PFSK-1 (cell line): ENCODE measurements around the gene SCNN1B.

ENCODE experiments used
- FOXP2 ChIP-seq: optimal IDR thresholded peaks from 2 replicates; pipeline ENCODE3; 2011; ENCODE audit warnings: borderline replicate concordance, control low read depth, inconsistent platforms; ENCODE audit not compliant: insufficient read depth; ENCODE audit errors: extremely low read length, extremely low read depth
- POLR2AphosphoS5 ChIP-seq: IDR thresholded peaks from 2 replicates; pipeline ENCODE4 v1.6.1; 2012; ENCODE audit warnings: low read depth, mild to moderate bottlenecking, control low read depth, low read length, moderate library complexity
- REST ChIP-seq, 2 experiments: IDR thresholded peaks; 2 replicates each; pipeline versions ENCODE4 v1.6.1 to v1.8.0; 2011 to 2012; ENCODE audit warnings: low read depth in 2 of 2, low read length in 2 of 2, control low read depth in 1 of 2, inconsistent platforms in 1 of 2, mild to moderate bottlenecking in 1 of 2, moderate library complexity in 1 of 2; ENCODE audit not compliant: insufficient read depth in 1 of 2
- SIN3A ChIP-seq: IDR thresholded peaks from 2 replicates; pipeline ENCODE4 v1.6.1; 2012; ENCODE audit warnings: mild to moderate bottlenecking, low read length, moderate library complexity, borderline replicate concordance; ENCODE audit not compliant: insufficient read depth
- TAF1 ChIP-seq: IDR thresholded peaks from 2 replicates; pipeline ENCODE4 v1.6.1; 2012; ENCODE audit warnings: low read length, control low read depth, borderline replicate concordance; ENCODE audit not compliant: insufficient read depth

Gene SCNN1B

GRCh38 chr16:23401139-23401538, 99.0 kb downstream of the SCNN1B start:
- TF ChIP-seq TAF1 (no peak), SIN3A (no peak), FOXP2 (no peak), POLR2AphosphoS5 (no peak), REST (IDR thresholded peaks at IDR 0.05; ENCODE audit: insufficient read depth in 1 of 2, low read depth in 2 of 2, low read length in 2 of 2) (no peak)

DNA sequence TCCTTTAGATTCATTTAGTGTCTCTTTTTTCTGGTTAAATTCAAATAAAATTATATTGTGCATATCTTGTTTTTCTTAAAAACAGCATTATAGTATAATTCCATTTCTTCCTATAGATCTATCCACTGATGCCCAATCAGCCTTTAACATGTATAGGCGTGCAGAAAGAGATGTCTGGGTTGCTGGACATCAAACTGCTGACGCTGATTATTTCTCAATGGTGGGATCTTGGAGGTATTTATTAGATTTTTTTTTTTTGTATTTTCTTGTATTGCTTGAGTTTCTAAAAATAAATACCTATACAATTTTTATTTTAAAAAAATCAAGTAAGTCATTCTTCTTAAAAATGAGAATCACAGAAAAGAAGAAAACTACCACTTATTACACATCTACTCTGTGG, 100.0 kb downstream of the SCNN1B start:
- no peak for TF ChIP-seq POLR2AphosphoS5
- no peak for TF ChIP-seq SIN3A
- no peak for TF ChIP-seq REST (IDR thresholded peaks at IDR 0.05; ENCODE audit: insufficient read depth in 1 of 2, low read depth in 2 of 2, low read length in 2 of 2)
- no peak for TF ChIP-seq TAF1
- TF ChIP-seq FOXP2, result no peak

DNA sequence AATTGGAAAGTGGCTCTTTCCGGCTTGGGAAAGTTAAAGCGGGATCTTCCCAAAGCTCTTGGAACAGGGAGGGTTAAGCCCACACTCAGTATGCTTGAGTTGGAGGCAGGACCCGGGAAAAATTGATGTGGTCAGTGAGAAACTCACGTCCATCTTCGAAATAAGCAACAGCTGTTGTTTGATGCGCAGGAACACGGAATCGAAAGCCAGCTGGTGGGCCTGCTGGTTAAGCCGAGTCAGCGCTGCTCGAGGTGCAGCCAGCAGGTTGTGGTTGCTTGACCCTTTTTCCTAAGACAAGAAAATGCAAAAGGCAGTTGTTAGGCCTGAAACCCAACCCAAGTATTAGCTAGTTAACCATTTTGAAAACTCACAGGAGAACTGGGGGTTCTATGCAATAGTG, 101.4 kb downstream of the SCNN1B start:
- TF ChIP-seq TAF1, result no peak

DNA sequence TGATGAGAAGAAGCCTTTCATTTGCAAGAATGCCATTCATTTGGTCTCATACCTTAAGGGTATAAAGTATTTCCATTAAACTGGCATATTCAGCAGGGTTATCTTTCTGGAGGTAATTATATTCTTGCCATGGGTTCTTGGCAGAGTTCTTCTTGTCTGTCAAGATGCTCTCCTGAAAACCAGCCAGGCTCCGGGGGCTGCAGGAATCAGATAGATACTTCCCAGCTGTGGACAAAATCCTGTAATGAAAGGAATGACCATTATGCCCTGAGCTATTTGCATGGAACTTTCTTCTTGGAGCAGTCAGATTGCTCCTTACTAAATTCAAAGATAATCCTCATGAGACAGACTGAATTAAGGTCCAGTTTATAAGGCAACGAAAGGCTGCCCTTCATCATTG, 103.9 kb downstream of the SCNN1B start:
- no peak for TF ChIP-seq FOXP2

DNA sequence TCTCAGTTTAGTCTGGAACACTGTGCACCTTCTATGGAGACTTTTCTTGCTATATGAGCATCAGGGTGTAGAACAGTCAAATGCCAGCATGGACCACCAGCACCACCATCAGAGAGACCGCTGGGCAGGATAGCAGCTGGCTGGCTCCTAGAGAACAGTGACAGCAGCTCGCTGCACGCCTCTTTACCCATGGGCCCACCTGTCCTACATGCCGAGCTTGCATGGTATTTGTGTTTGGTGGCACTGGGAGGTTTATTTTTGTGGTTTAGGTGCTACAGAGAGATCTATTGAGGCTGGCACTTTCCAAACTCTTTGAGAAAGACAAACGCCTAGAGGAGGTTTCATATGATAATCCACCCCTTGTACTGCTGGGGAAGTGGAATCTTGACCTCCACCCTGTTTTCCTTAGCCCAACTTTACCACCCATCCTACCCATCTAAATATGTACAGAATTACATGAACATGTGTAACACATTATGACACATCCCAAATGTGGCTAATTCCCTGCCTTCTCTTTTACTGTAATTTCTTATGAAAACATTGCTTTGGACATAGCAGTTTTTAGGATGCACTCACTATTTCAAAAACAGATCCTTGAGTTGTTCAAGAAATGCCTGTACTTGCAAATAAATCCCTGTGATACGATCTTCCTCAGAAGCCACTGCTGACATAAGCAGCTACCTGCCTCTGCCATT, 104.6 kb downstream of the SCNN1B start:
- TF ChIP-seq REST (IDR thresholded peaks at IDR 0.05; ENCODE audit: insufficient read depth in 1 of 2, low read depth in 2 of 2, low read length in 2 of 2) (no peak), FOXP2 (no peak), TAF1 (no peak)

DNA sequence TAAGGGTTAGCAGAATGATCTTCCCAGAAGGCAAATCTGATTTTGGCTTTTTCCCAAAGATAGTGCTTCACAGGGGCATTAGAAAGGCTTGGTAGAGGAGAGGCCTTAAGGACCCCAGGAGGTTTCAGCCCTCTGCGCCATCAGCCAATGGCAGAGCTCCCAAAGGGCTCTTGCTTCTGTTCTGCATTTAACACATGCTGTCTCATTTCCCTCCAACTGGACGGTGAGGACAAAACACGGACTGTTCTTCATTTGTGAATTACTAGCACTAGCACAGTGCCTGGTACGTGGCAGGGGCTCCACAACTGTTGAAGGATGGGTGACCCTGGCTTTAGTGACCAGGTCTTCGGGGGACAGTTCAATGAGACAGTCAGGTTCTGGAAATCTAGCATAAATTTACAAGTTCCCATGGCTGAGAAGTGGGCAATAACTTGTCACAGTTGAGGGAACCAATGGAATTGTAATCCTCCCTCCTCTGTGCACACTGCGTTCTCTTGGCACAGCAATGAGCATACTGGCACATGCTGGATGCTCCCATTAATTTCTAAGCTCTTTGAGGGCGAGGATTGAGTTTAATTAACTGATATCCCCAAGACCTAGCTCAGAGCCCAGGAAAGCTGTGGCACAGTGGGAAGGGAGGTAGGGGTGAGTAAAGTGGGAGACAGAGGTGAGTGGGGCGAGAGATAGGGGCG, 105.5 kb downstream of the SCNN1B start:
- TF ChIP-seq POLR2AphosphoS5, result no peak
- TF ChIP-seq REST (IDR thresholded peaks at IDR 0.05; ENCODE audit: insufficient read depth in 1 of 2, low read depth in 2 of 2, low read length in 2 of 2), result no peak
- no peak for TF ChIP-seq TAF1
- TF ChIP-seq FOXP2, result no peak
- no peak for TF ChIP-seq SIN3A
